Activated naive CD4-positive, alpha-beta T cell treated with anti-CD3 and anti-CD28 coated beads, Interleukin-2, amount 50 U/mL, for 16 hours (primary cell): Measurements from ENCODE around the gene ZNF394.
A peak's percentile ranks its signal among the peaks of the same experiment; 100 is the strongest.

Experiments used
- DNase-seq: peaks from one replicate; pipeline ENCODE4 v3.0.0-alpha.2; 2020

Gene ZNF394

DNA sequence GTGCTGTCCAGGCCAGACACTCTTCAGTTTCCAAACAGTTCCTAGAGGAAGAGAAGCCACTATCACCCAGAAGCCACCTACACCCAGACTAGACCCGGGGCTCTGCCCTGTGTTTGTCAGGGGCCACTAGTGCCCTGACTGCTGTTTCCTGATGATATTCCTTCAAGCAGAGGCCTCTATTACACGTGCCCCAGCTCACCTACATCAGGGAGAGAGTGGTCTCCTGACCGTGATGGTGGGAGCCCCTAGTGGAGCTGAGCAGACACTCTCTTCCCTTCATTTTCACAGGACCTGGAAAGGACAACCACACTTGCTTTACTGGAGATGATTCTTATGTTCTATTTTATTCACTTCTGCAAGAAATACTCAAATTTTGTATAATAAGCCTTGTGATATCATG is 9.2 kb downstream of the ZNF394 start:
- DNase-seq: no peak

DNA sequence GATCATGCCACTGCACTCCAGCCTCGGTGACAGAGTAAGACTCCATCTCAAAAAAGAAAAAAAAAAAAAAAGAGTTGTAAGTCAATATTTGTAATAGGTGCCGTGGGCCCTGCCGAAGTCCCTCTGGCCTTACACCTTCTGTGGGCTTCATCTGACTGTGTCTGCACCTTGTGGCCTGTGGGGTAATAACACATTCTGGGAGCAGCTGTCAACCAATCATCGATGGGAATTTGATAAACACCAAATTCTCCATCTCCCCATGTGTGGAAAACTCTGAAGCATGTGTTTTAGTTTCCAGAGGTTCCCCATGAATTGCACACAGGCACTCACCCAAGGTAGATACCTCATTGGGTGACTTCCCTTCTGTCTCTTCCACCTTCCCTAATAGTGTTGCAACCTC is 10.8 kb downstream of the ZNF394 start:
- DNase-seq: no peak

- no peak for DNase-seq
Measured at GRCh38 chr7:99485094-99485493, 15.0 kb downstream of the ZNF394 start.

DNA sequence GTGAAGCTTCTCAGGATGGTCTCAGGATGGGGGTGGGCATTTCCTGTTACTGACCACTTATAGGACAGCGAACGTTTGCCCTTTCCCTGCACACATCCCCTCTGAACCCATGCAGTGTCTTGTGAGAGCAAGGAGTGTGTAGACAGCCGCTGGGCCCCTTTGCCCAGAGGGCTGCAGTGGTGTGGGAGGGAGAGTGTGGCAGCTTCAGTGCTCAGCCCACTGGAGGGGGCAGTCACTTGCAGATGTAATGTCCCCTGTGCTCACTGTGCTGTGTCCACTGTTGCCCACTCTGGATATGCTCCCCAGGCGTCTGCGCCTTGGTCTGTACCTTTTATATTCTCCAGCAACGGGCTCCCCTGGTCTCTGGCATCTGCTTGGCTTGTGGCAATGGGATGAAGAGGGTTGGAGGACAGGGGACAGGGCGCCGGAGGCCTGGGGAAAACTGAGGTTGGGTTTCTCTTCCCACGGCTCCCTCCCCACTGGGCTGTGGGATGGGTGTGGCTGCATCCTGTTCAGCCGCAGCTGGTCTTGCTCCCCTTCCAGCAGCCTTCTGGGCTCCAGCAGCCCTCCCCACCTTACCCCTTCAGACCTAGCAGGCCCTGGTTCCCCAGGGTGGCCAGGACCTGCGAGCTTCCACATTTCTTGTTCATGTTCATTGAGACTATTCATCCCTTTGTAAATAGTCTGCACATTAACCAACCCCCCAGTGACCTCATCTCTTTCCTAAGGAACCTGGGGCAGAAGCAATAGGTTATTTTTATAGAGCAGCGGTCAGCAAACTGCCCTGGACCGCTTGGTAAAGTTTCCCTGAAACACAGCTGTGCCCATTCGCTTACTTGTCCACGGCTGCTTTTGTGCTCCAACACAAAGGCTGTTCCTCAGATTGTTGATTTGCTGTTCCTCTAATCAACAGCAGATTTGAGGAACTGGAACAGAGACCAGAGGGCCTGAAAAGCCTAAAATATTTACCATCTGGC is 21.3 kb downstream of the ZNF394 start:
- DNase-seq: no peak

DNA sequence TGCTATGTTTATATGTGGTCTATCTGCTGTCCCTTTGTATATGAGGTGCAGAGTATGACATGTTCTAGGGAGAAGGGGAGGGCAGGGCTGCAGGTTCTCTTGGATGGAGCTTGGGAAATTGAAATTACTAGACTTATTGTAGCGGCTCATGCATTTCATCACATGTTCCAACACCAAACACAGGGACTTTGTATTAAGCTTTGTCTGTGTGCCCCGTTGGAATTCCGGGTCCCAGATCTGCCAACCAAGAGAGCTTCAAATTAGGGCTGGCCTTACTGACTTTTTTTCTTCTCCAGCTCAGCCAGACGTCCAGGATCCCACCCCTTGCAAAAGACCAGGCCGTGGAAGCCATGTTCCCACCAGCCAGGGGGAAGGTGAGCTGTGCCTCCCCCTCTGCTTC is 24.0 kb downstream of the ZNF394 start:
- DNase-seq: no peak

- no peak for DNase-seq
Measured at GRCh38 chr7:99473315-99473596, 26.8 kb downstream of the ZNF394 start.

GRCh38 chr7:99472561-99473314 is 27.3 kb downstream of the ZNF394 start, which contains the start of gene ZNF789:
Gene ZNF789, plus strand, starts transcription at chr7:99472890. Its CDS starts 3,567 bp downstream, at chr7:99476457.
- peak; percentile 99 for DNase-seq

- no peak for DNase-seq
Measured at GRCh38 chr7:99469381-99470065, 30.6 kb downstream of the ZNF394 start.

DNA sequence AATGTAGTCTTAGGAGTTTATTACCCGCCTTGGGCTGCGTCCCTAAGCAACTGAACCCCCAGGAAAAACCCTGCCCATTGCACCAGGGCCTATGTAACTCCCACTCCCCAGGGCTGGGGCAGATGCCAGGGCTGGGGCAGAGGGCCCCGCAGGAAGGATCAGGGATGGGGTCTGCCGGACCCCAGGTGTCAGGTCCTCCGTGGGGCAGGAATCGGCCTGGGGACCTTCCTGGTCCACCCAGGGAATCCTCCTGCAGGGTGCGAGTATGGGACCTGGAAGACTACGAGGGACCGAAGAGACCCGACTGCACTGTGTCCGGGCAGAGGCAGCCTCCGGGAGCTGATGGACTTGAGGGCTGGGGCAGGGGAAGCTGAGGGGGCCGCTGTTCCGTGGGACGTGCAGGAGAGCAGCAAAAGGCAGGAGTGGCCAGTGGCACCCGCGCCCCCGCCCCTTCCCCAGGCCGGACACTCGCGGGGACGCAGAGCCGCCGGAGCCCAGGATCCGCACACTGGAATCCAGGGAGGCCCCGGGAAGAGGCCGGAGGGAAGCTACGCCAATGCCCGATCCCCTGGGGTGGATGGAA is 31.7 kb downstream of the ZNF394 start:
- DNase-seq: no peak

GRCh38 chr7:99465421-99465768 is 34.7 kb downstream of the ZNF394 start:
- no peak for DNase-seq

- DNase-seq: no peak
Measured at GRCh38 chr7:99461221-99461620, 38.9 kb downstream of the ZNF394 start.

DNA sequence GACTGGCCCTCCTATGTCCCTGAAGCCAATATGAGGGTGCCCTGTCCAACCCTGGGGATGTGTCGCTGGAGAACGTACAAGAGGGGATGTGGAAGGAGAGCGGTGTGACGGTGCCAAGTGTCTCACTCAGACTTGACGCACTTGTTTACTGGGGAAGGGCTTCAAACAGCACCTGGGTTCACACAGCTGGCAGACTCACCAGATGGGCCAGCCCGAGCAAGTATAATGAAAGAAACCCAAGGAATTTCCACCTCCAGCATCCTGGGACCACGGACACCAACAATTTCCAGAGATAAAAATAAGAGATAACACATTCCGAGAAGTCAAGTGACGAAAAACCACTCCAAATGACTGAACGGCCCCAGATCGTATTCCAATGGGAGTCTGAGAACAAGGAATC is 39.4 kb downstream of the ZNF394 start:
- no peak for DNase-seq

DNA sequence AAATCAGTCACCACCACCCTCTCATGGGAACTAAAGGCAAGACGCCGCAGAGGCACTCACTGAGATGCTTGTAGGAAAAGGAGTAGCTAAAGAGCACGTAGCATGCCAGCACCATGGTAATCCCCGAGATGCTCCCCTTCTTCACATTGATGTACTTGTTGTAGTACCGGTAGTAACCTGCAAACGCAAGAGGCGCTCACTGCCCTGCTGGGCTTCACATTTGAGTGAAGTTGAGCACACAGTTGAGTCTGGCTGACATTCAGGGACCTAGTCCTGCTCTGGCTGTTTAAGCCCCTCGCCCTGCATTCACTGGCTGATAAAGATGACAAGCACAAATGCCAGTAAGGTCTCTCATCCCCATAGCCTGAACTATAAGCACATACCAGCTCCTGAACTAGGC is 41.0 kb downstream of the ZNF394 start:
- DNase-seq: peak; percentile 29

DNA sequence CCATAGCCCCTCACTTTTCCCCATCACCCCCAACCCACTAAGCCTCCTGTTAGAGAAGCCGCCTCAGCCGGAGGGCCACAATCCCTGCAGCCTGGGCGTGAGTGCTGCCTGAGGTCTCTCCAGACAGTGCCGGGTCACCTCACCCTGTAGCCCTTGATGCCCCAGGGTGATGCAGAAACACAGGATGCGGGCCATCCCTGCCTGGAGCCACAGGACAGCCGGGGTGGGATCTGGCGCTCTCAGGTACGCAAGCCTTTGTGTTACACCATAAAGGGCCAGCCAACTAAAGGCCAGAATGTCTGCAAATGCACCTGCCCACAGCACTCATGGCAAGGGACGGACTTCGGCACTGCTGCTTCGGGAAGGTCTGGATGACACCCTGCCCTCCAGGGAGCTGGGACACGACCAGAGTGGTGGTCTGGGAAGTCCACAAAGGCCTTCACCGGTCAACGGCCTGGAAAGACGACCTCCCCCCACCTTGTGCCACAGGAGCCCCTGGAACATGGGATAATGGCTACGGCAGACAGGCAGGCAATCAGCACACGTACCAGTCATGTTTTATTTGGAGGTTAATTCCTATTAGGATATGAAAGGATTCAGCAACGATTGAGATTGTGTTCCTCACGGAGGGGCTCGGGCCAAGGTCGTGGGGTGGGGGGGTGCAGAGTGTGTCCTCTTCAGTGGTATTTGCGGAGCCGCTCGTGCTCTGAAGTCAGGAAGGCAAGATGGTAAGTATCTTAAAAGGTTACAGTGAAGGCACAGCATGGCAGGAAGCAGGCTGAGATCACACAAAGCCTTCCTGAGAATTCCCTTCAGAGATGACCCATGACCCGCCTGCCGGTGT is 42.2 kb downstream of the ZNF394 start:
- no peak for DNase-seq

GRCh38 chr7:99457050-99457649 is 42.9 kb downstream of the ZNF394 start:
- no peak for DNase-seq

GRCh38 chr7:99456288-99456687 is 43.8 kb downstream of the ZNF394 start:
- no peak for DNase-seq

DNA sequence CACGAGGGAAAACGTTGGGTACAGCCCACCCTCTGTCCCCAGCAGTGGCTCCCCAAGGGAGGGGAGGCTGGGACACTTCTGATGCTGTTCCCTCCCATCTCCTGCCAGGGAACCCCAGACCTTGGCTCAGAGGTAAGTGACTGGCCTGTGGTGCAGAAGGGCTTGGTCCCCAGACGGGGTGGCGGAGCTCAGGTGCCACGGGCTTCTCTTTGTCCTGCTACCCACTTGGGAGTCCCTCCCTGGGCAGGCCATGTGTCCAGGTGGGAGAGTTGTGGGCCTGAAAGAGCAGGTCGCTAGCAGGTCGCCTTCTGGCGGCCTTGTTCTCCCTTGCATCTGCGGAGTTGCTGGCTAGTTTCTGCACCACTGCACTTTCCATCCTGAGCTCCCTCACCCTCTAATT is 44.2 kb downstream of the ZNF394 start:
- no peak for DNase-seq

- DNase-seq: no peak
Measured at GRCh38 chr7:99453105-99453504, 47.0 kb downstream of the ZNF394 start.

DNA sequence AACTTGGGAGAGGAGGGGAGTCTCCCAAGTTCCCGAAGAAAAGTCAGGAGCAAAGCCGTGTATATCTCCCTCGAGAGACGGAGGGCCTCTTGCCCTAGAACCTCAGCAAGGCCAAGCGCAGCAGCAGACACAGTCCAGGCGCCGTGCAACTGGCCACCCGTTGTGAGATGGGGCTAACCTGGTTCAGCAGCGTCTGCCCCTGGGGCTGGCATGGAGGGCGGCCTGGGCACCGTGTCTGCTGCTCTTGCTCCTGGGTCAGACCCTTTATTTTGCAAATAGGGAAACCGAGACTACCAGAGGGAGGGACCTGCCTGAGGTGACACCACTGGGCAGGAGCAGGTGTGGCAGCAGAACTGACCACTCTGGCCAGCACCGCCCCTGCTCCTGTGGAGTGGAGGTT is 47.5 kb downstream of the ZNF394 start:
- no peak for DNase-seq

DNA sequence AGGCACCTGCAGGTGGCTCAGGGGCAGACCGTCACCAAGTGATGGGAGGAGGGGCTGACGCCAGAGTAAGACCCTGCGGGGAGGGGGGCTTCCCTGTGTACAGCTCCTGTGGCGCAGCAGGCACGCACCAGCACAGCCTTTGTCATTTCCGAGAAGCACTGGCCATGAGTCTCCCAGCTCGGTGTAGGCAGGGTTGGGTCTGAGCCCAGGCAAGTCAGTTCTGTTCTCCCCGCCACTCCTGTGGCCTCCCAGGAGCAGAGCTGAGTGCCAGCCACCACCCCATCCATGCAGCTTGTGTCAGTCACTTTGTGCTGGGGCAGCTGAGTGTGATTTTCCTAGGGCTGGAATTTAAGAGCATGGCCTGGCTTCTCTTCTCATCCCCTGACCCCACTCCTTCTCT is 48.1 kb downstream of the ZNF394 start:
- no peak for DNase-seq

- DNase-seq: no peak
Measured at GRCh38 chr7:99449326-99449725, 50.8 kb downstream of the ZNF394 start.

GRCh38 chr7:99448855-99449254 is 51.2 kb downstream of the ZNF394 start:
- DNase-seq: no peak
